ENCODE data around the gene CEP126. TPM values are rescaled to one million over a fixed set of nuclear protein-coding genes. Genes with fewer than 3 reads are reported as not detected.
"Not testable (repeated sequence)": the region's sequence is repeated elsewhere in the genome, so short reads cannot be mapped to it uniquely, and the experiment has no call there.

The CEP126 gene
- total and polyA plus RNA-seq, 2 donors = 3.2 to 8.2 TPM

GRCh38 chr11:101955701-101956100, 40.9 kb downstream of the CEP126 start:
- 91% methylated on average over 5 of the region's 5 CpGs for WGBS
- DNase-seq (ENCODE audit: extremely low spot score) = no peak
- Histone ChIP-seq H3K4me1 (ENCODE audit: insufficient read depth) (no peaks in the 10 kb centered on the region), H3K36me3 (ENCODE audit: insufficient read depth) (no peaks in the 10 kb centered on the region), H3K27ac (ENCODE audit: low read depth) (no peak overlapping the region), H3K4me3 (ENCODE audit: low read depth, low read length) (no peak overlapping the region)

GRCh38 chr11:101960231-101960630, 45.4 kb downstream of the CEP126 start:
- WGBS = 86% methylated on average over 1 of the region's 1 CpG
- H3K36me3 ChIP-seq (ENCODE audit: insufficient read depth) = peaks cover 5% of the 10 kb centered on the region
- no peak for DNase-seq (ENCODE audit: extremely low spot score)

GRCh38 chr11:101964200-101964599, 49.4 kb downstream of the CEP126 start:
- not testable (repeated sequence) for H3K4me1 ChIP-seq (ENCODE audit: insufficient read depth); H3K27ac ChIP-seq (ENCODE audit: low read depth); H3K4me3 ChIP-seq (ENCODE audit: low read depth, low read length); DNase-seq (ENCODE audit: extremely low spot score); H3K36me3 ChIP-seq (ENCODE audit: insufficient read depth)
- WGBS = 96% methylated on average over 10 of the region's 10 CpGs

More at GRCh38 chr11:101960231-101960630, 45.4 kb downstream of the CEP126 start:
- H3K4me1 ChIP-seq (ENCODE audit: insufficient read depth) = no peaks in the 10 kb centered on the region
- H3K27ac ChIP-seq (ENCODE audit: low read depth) = no peak overlapping the region
- no peak overlapping the region for H3K4me3 ChIP-seq (ENCODE audit: low read depth, low read length)

GRCh38 chr11:101974255-101974654, 59.4 kb downstream of the CEP126 start:
- DNase-seq (ENCODE audit: extremely low spot score) = no peak
- WGBS = 24% methylated on average over 2 of the region's 2 CpGs
- no peak overlapping the region for H3K4me3 ChIP-seq (ENCODE audit: low read depth, low read length)
- H3K36me3 ChIP-seq (ENCODE audit: insufficient read depth) = no peaks in the 10 kb centered on the region
- no peaks in the 10 kb centered on the region for H3K4me1 ChIP-seq (ENCODE audit: insufficient read depth)
- H3K27ac ChIP-seq (ENCODE audit: low read depth) = no peak overlapping the region

- Histone ChIP-seq H3K36me3 (ENCODE audit: insufficient read depth) (no peaks in the 10 kb centered on the region), H3K27ac (ENCODE audit: low read depth) (no peak overlapping the region), H3K4me3 (ENCODE audit: low read depth, low read length) (no peak overlapping the region), H3K4me1 (ENCODE audit: insufficient read depth) (no peaks in the 10 kb centered on the region)
- no peak for DNase-seq (ENCODE audit: extremely low spot score)
- WGBS = 86% methylated on average over 1 of the region's 1 CpG
Observed at GRCh38 chr11:101974771-101975170, 60.0 kb downstream of the CEP126 start.

- H3K4me1 ChIP-seq (ENCODE audit: insufficient read depth) = no peaks in the 10 kb centered on the region
- H3K27ac ChIP-seq (ENCODE audit: low read depth) = no peak overlapping the region
- H3K4me3 ChIP-seq (ENCODE audit: low read depth, low read length) = no peak overlapping the region
- DNase-seq (ENCODE audit: extremely low spot score) = no peak
- no peaks in the 10 kb centered on the region for H3K36me3 ChIP-seq (ENCODE audit: insufficient read depth)
- 92% methylated on average over 2 of the region's 2 CpGs for WGBS
Observed at GRCh38 chr11:101975734-101976133, 60.9 kb downstream of the CEP126 start.

- WGBS = 84% methylated on average over 2 of the region's 2 CpGs
- DNase-seq (ENCODE audit: extremely low spot score) = no peak
- H3K36me3 ChIP-seq (ENCODE audit: insufficient read depth) = peaks cover 1% of the 10 kb centered on the region
- H3K27ac ChIP-seq (ENCODE audit: low read depth) = no peak overlapping the region
- H3K4me3 ChIP-seq (ENCODE audit: low read depth, low read length) = no peak overlapping the region
- H3K4me1 ChIP-seq (ENCODE audit: insufficient read depth) = no peaks in the 10 kb centered on the region
Observed at GRCh38 chr11:101987370-101987769, 72.6 kb downstream of the CEP126 start.

- Histone ChIP-seq H3K4me3 (ENCODE audit: low read depth, low read length) (no peak overlapping the region), H3K36me3 (ENCODE audit: insufficient read depth) (peaks cover 1% of the 10 kb centered on the region), H3K27ac (ENCODE audit: low read depth) (no peak overlapping the region), H3K4me1 (ENCODE audit: insufficient read depth) (no peaks in the 10 kb centered on the region)
- WGBS = 93% methylated on average over 4 of the region's 4 CpGs
- no peak for DNase-seq (ENCODE audit: extremely low spot score)
Observed at GRCh38 chr11:101993172-101993571, 78.4 kb downstream of the CEP126 start.

- 96% methylated on average over 2 of the region's 2 CpGs for WGBS
- H3K27ac ChIP-seq (ENCODE audit: low read depth); H3K4me1 ChIP-seq (ENCODE audit: insufficient read depth); DNase-seq (ENCODE audit: extremely low spot score); H3K4me3 ChIP-seq (ENCODE audit: low read depth, low read length); H3K36me3 ChIP-seq (ENCODE audit: insufficient read depth): not testable (repeated sequence)
Observed at GRCh38 chr11:101994052-101994469, 79.3 kb downstream of the CEP126 start.

GRCh38 chr11:101996111-101996510, 81.3 kb downstream of the CEP126 start:
- whole genome bisulfite sequencing = 96% methylated on average over 4 of the region's 4 CpGs
- Histone ChIP-seq H3K4me3 (ENCODE audit: low read depth, low read length) (no peak overlapping the region), H3K27ac (ENCODE audit: low read depth) (no peak overlapping the region), H3K36me3 (ENCODE audit: insufficient read depth) (no peaks in the 10 kb centered on the region), H3K4me1 (ENCODE audit: insufficient read depth) (no peaks in the 10 kb centered on the region)
- DNase-seq (ENCODE audit: extremely low spot score) = no peak

- no peak for DNase-seq (ENCODE audit: extremely low spot score)
- 97% methylated on average over 3 of the region's 3 CpGs for WGBS
- no peaks in the 10 kb centered on the region for H3K4me1 ChIP-seq (ENCODE audit: insufficient read depth)
- H3K27ac ChIP-seq (ENCODE audit: low read depth) = no peak overlapping the region
- H3K4me3 ChIP-seq (ENCODE audit: low read depth, low read length) = no peak overlapping the region
- H3K36me3 ChIP-seq (ENCODE audit: insufficient read depth) = no peaks in the 10 kb centered on the region
Observed at GRCh38 chr11:102001657-102002338, 87.0 kb downstream of the CEP126 start.

- Histone ChIP-seq H3K27ac (ENCODE audit: low read depth) (no peak overlapping the region), H3K4me1 (ENCODE audit: insufficient read depth) (no peaks in the 10 kb centered on the region), H3K36me3 (ENCODE audit: insufficient read depth) (no peaks in the 10 kb centered on the region), H3K4me3 (ENCODE audit: low read depth, low read length) (no peak overlapping the region)
- DNase-seq (ENCODE audit: extremely low spot score) = no peak
Observed at GRCh38 chr11:102004220-102004619, 89.4 kb downstream of the CEP126 start.

GRCh38 chr11:102005306-102005705, 90.5 kb downstream of the CEP126 start:
- no peak overlapping the region for H3K27ac ChIP-seq (ENCODE audit: low read depth)
- H3K4me1 ChIP-seq (ENCODE audit: insufficient read depth) = no peaks in the 10 kb centered on the region
- no peak for DNase-seq (ENCODE audit: extremely low spot score)
- 81% methylated on average over 4 of the region's 4 CpGs for WGBS
- H3K4me3 ChIP-seq (ENCODE audit: low read depth, low read length) = no peak overlapping the region
- no peaks in the 10 kb centered on the region for H3K36me3 ChIP-seq (ENCODE audit: insufficient read depth)

- 94% methylated on average over 7 of the region's 7 CpGs for WGBS
Observed at GRCh38 chr11:102006835-102007566, 92.2 kb downstream of the CEP126 start.

More at GRCh38 chr11:102006835-102007566, 92.2 kb downstream of the CEP126 start:
- no peaks in the 10 kb centered on the region for H3K36me3 ChIP-seq (ENCODE audit: insufficient read depth)
- H3K4me1 ChIP-seq (ENCODE audit: insufficient read depth) = no peaks in the 10 kb centered on the region
- no peak for DNase-seq (ENCODE audit: extremely low spot score)
- no peak overlapping the region for H3K4me3 ChIP-seq (ENCODE audit: low read depth, low read length)
- H3K27ac ChIP-seq (ENCODE audit: low read depth) = peak overlapping the region; percentile 38
